GM20000 (cell line): Measurements from ENCODE around the gene SLC25A25.

Experiments
- DNase-seq: peaks from one replicate; pipeline ENCODE4 v3.0.0; 2012; ENCODE audit warnings: low spot score
- CTCF ChIP-seq: IDR thresholded peaks from 2 replicates; pipeline ENCODE4 v1.5.1; 2012; ENCODE audit warnings: mild to moderate bottlenecking, control low read depth; ENCODE audit errors: extremely low read depth, missing control alignments

The SLC25A25 gene

GRCh38 chr9:128123451-128124080 is 55.5 kb downstream of the SLC25A25 start:
- no peak for DNase-seq
- no peak for TF ChIP-seq CTCF

- no peak for DNase-seq
- TF ChIP-seq CTCF: no peak
Observed at GRCh38 chr9:128124451-128124850, 56.4 kb downstream of the SLC25A25 start.

- DNase-seq: no peak
- TF ChIP-seq CTCF: peak; percentile 56
Observed at GRCh38 chr9:128124873-128125579, 57.0 kb downstream of the SLC25A25 start.

GRCh38 chr9:128125580-128126354 is 57.7 kb downstream of the SLC25A25 start:
- no peak for TF ChIP-seq CTCF
- DNase-seq: no peak

GRCh38 chr9:128127568-128127989 is 59.5 kb downstream of the SLC25A25 start, which contains the start of gene PTGES2:
Gene PTGES2 (minus strand): TSS chr9:128127729. CDS start chr9:128127717, 12 bp downstream.
- no peak for TF ChIP-seq CTCF
- peak; percentile 86 for DNase-seq

- DNase-seq: peak; percentile 92
Observed at GRCh38 chr9:128127990-128128835, 60.2 kb downstream of the SLC25A25 start.

More at GRCh38 chr9:128127990-128128835, 60.2 kb downstream of the SLC25A25 start:
- no peak for TF ChIP-seq CTCF
